GM12878 (cell line): ENCODE results near the gene DELE1. TPM values are rescaled to one million over a fixed set of nuclear protein-coding genes. Genes with fewer than 3 reads are reported as not detected.

Source experiments
- ATAC-seq: fragments of 200-7000 bp; cut with Tn5 transposase; 3 replicates; pipeline ENCODE4 v1.9.1; 2020; ENCODE audit warnings: mild to moderate bottlenecking, moderate library complexity
- BruUV-seq: library from RNA; stranded (reverse); fragments of 400-500 nt; replicated peaks from 2 replicates; lab custom pipeline; 2021; lab: Mats Ljungman, UMichigan
- CTCF ChIA-PET: fragments of 300-600 bp; sonication (Branson Sonifier 250); formaldehyde crosslinking; extraction: SDS; loops from one replicate; lab custom pipeline; 2021; ENCODE audit warnings: inconsistent platforms; lab: Yijun Ruan, JAX
- POLR2A ChIA-PET: fragments of 350-600 bp; formaldehyde crosslinking; extraction: SDS; loops from one replicate; lab custom pipeline; 2021; ENCODE audit warnings: inconsistent platforms; lab: Charles Lee
- RAD21 ChIA-PET: fragments of 300-600 bp; sonication (Branson Sonifier 250); formaldehyde crosslinking; loops from one replicate; lab custom pipeline; 2023; ENCODE audit warnings: antibody characterized with exemption; ENCODE audit not compliant: unreplicated experiment; lab: Charles Lee
- SMC1A ChIA-PET: fragments of 300-600 bp; sonication (Branson Sonifier 250); formaldehyde crosslinking; loops from one replicate; lab custom pipeline; 2023; ENCODE audit not compliant: unreplicated experiment, uncharacterized antibody; lab: Charles Lee
- DNase-seq: peaks from one replicate; pipeline ENCODE4 v3.0.0-alpha.2; 2011; ENCODE audit warnings: low read depth, low spot score
- FAIRE-seq: peaks from 3 replicates; lab custom pipeline; 2011; peaks lifted over from hg19 to GRCh38; lab: Jason Lieb, UNC
- H2AFZ ChIP-seq: 2 replicates; pipeline ENCODE4 v1.6.0; 2011; ENCODE audit warnings: low read depth, low read length, control low read depth; ENCODE audit not compliant: control insufficient read depth
- H3K27ac ChIP-seq: 2 replicates; pipeline ENCODE4 v1.5.1; 2011; ENCODE audit warnings: control low read depth; ENCODE audit not compliant: control insufficient read depth, insufficient read depth
- H3K27me3 ChIP-seq, 2 experiments: replicated peaks in 1 of 2; 2 replicates each; pipeline versions ENCODE4 v1.6.0 to v1.6.1; 2011; ENCODE audit warnings: low read length in 1 of 2; ENCODE audit not compliant: control insufficient read depth in 2 of 2, insufficient read depth in 2 of 2
- H3K36me3 ChIP-seq, 2 experiments: 2 replicates each; pipeline ENCODE4 v1.5.1; 2011; ENCODE audit warnings: low read length in 1 of 2; ENCODE audit not compliant: control insufficient read depth in 2 of 2, insufficient read depth in 2 of 2
- H3K4me1 ChIP-seq: 2 replicates; pipeline ENCODE4 v1.6.1; 2011; ENCODE audit warnings: mild to moderate bottlenecking, low read length, moderate library complexity, mixed read lengths; ENCODE audit not compliant: control insufficient read depth, insufficient read depth
- H3K4me2 ChIP-seq: 2 replicates; pipeline ENCODE4 v1.6.0; 2011; ENCODE audit warnings: control low read depth; ENCODE audit not compliant: control insufficient read depth, insufficient read depth
- H3K4me3 ChIP-seq: fragments of 200-600 bp; sonication (generic); 2 replicates; pipeline ENCODE4 v1.5.1; 2016
- H3K79me2 ChIP-seq: 2 replicates; pipeline ENCODE4 v1.6.0; 2011; ENCODE audit warnings: low read length; ENCODE audit not compliant: control insufficient read depth, insufficient read depth
- H3K9ac ChIP-seq: 2 replicates; pipeline ENCODE4 v1.8.0; 2011; ENCODE audit warnings: low read length, control low read depth, mixed read lengths; ENCODE audit not compliant: control insufficient read depth, insufficient read depth
- H3K9me3 ChIP-seq: replicated peaks from 3 replicates; pipeline ENCODE4 v1.5.1; 2011; ENCODE audit warnings: mild to moderate bottlenecking, low read length; ENCODE audit not compliant: control insufficient read depth, insufficient read depth
- H4K20me1 ChIP-seq: 2 replicates; pipeline ENCODE4 v1.6.0; 2011; ENCODE audit not compliant: control insufficient read depth, insufficient read depth
- BMI1 ChIP-seq: fragments of 450-650 bp; IDR thresholded peaks from 2 replicates; pipeline ENCODE4 v1.6.1; 2016; ENCODE audit warnings: mild to moderate bottlenecking, moderate library complexity, borderline replicate concordance
- CBX5 ChIP-seq: sonication (generic); IDR thresholded peaks from 2 replicates; pipeline ENCODE4 v1.6.1; 2016; ENCODE audit warnings: low read depth, moderate library complexity, mild to moderate bottlenecking, inconsistent platforms
- KDM1A ChIP-seq: fragments of 200-600 bp; sonication (generic); IDR thresholded peaks from 2 replicates; pipeline ENCODE4 v1.6.1; 2016; ENCODE audit warnings: borderline replicate concordance
- NFIC ChIP-seq: IDR thresholded peaks from 2 replicates; pipeline ENCODE4 v1.6.1; 2012; ENCODE audit warnings: low read depth, mild to moderate bottlenecking, inconsistent platforms, low read length, moderate library complexity
- SUZ12 ChIP-seq: fragments of 200-600 bp; sonication (generic); IDR thresholded peaks from one replicate; pipeline ENCODE4 v1.6.1; 2018; ENCODE audit warnings: antibody characterized with exemption, mild to moderate bottlenecking; ENCODE audit not compliant: unreplicated experiment
- WGBS: methylation state at CpG from one replicate; pipeline ENCODE4 v1.1.6; 2016; ENCODE audit warnings: low lambda C conversion rate; ENCODE audit not compliant: insufficient replicate concordance, insufficient coverage; ENCODE audit errors: missing lambda C conversion rate; 5-methylcytosine and 5-hydroxymethylcytosine counted together
- in situ Hi-C: fragments of 300-500 bp; cut with MboI; formaldehyde crosslinking; loops from 9 replicates; pipeline ENCODE4 v1.14.3; 2018; ENCODE audit warnings: mixed read lengths
- intact Hi-C: fragments of 100-400 bp; cut with micrococcal nuclease; formaldehyde crosslinking; loops from one replicate; pipeline ENCODE4 v1.14.2; 2022; ENCODE audit not compliant: unreplicated experiment
- polyA plus RNA-seq, 11 experiments: library from polyadenylated mRNA; depleted of rRNA in 4 of 11; unstranded in 6 of 11; stranded (reverse) in 5 of 11; fragments of >200 nt; fragmentation: Nextera tagmentation in 4 of 11; fragmentation: Illumina TruSeq in 1 of 11; extraction: Ambion mirVana in 4 of 11; extraction: Trizol in 1 of 11; gene quantifications; 1 replicate in 1 of 11; 2 replicates in 10 of 11; pipeline versions ENCODE4 v1.2.1 to v1.2.3, GENCODE V29; 2011 to 2016; ENCODE audit warnings: inconsistent platforms in 2 of 11, missing spikeins in 2 of 11, low read depth in 1 of 11
- total RNA-seq, 4 experiments: library from RNA; depleted of rRNA in 3 of 4; stranded (reverse); fragments of >200 nt in 3 of 4; fragmentation: Illumina TruSeq in 1 of 4; extraction: Trizol in 1 of 4; gene quantifications; 2 replicates each; pipeline versions ENCODE4 v1.2.1 to v1.2.3, GENCODE V29; 2013 to 2021

The DELE1 gene
- total and polyA plus RNA-seq, 10 of the 15 experiments (the other 5 are each of a cell fraction or from before 2014, with no cell fraction given), result 18.9 to 71.4 (median 47.6) TPM

- POLR2A ChIA-PET, result interaction anchor here (0.6 kb wide), 1 partner anchor 286 kb away, joined by 3 read pairs; no protein-coding TSS in a partner anchor
Measured at GRCh38 chr5:141878186-141878710, 45.4 kb upstream of the DELE1 start, which contains the start of gene PCDH1. PCDH1 (minus strand) TSS chr5:141878410; CDS start chr5:141878262, 148 bp downstream.

More at GRCh38 chr5:141878186-141878710, 45.4 kb upstream of the DELE1 start, which contains the start of gene PCDH1:
- CTCF ChIA-PET, result interaction anchor here (0.8 to 7.3 kb wide), 20 partner anchors 13 to 820 kb away, joined by 3 to 97 read pairs (median 8); partner anchors contain the start of genes DELE1 and RNF14
- ATAC-seq (peak; percentile 7; the same call in 2 of the 3 replicates), DNase-seq (no peak), FAIRE-seq (no peak)
- Histone ChIP-seq H3K79me2 (no peaks in the 10 kb centered on the region), H2AFZ (no peak within 1 kb of the TSS; the same call in 1 of the 2 replicates), H3K36me3 (no peaks in the 10 kb centered on the region), H3K4me1 (peaks cover 37% of the 10 kb centered on the region), H3K4me2 (peak within 1 kb of the TSS; percentile 5), H3K9me3 (no peaks in the 10 kb centered on the region), H3K27ac (no peak within 1 kb of the TSS), H3K27me3 (peaks cover 22 to 32% of the 10 kb centered on the region in 2 experiments), H3K4me3 (peak within 1 kb of the TSS; percentile 28; the same call in 1 of the 2 replicates), H4K20me1 (0 out of 2 replicates have a peak, but pooled peaks cover 3% of the 10 kb centered on the region), H3K9ac (no peak within 1 kb of the TSS)
- RAD21 ChIA-PET, result interaction anchor here (0.9 to 5.0 kb wide), 8 partner anchors 31 to 184 kb away, joined by 3 to 67 read pairs (median 8); partner anchors contain the start of gene DELE1
- no TSS peak for BruUV-seq
- intact Hi-C loops (loop anchor here (5.0 to 10.0 kb wide), 2 partner anchors 66 to 267 kb away; no protein-coding TSS in a partner anchor), in situ Hi-C loops (no loop called here)
- SMC1A ChIA-PET, result interaction anchor here (0.7 to 3.0 kb wide), 5 partner anchors 15 to 179 kb away, joined by 3 to 22 read pairs (median 3); no protein-coding TSS in a partner anchor
- TF ChIP-seq NFIC, result no peak
- peak; percentile 26 for TF ChIP-seq SUZ12
- TF ChIP-seq CBX5, result no peak
- TF ChIP-seq BMI1, result no peak
- no peak for TF ChIP-seq KDM1A
- 6% methylated on average over 14 of the region's 63 CpGs for WGBS
